H1 (cell line): ENCODE results near the gene MRAP. TPM values are rescaled to one million over a fixed set of nuclear protein-coding genes. Genes with fewer than 3 reads are reported as not detected.

Experiments
- ATF2 ChIP-seq: IDR thresholded peaks from 2 replicates; pipeline ENCODE4 v1.6.1; 2012; ENCODE audit warnings: low read length, inconsistent platforms
- CBX8 ChIP-seq: fragments of 300-800, 300-1000 bp; sonication (generic); IDR thresholded peaks from 2 replicates; pipeline ENCODE4 v1.7.1; 2016; ENCODE audit warnings: low read depth, low read length, borderline replicate concordance
- CREB1 ChIP-seq: IDR thresholded peaks from 2 replicates; pipeline ENCODE4 v1.6.1; 2012; ENCODE audit warnings: inconsistent platforms
- CTBP2 ChIP-seq: IDR thresholded peaks from 2 replicates; pipeline ENCODE4 v1.7.0; 2011; ENCODE audit warnings: borderline replicate concordance, mild to moderate bottlenecking, moderate library complexity, mixed read lengths, low read length; ENCODE audit not compliant: insufficient read depth, insufficient read length
- EGR1 ChIP-seq: IDR thresholded peaks from 2 replicates; pipeline ENCODE4 v1.6.1; 2011; ENCODE audit warnings: low read depth, low read length, borderline replicate concordance
- GTF2F1 ChIP-seq: IDR thresholded peaks from 2 replicates; pipeline ENCODE4 v1.6.1; 2012; ENCODE audit warnings: low read depth, low read length, improper control_type of control experiment, borderline replicate concordance
- HDAC2 ChIP-seq, 2 experiments: fragments of 300-600 bp in 1 of 2; sonication (generic) in 1 of 2; IDR thresholded peaks; 2 replicates each; pipeline ENCODE4 v1.6.1; 2011 to 2012; ENCODE audit warnings: low read depth in 2 of 2, low read length in 2 of 2, mild to moderate bottlenecking in 2 of 2, moderate library complexity in 2 of 2, borderline replicate concordance in 1 of 2, inconsistent platforms in 1 of 2
- HDAC6 ChIP-seq: IDR thresholded peaks from one replicate; pipeline ENCODE4 v1.7.1; 2012; ENCODE audit warnings: low read depth, mild to moderate bottlenecking, inconsistent platforms, low read length, moderate library complexity
- JUN ChIP-seq: IDR thresholded peaks from 2 replicates; pipeline ENCODE4 v1.6.1; 2011; ENCODE audit warnings: low read depth, mild to moderate bottlenecking, improper control_type of control experiment, low read length
- JUND ChIP-seq: IDR thresholded peaks from 2 replicates; pipeline ENCODE4 v1.6.1; 2011; ENCODE audit warnings: mild to moderate bottlenecking, improper control_type of control experiment, low read length
- KDM4A ChIP-seq: IDR thresholded peaks from one replicate; pipeline ENCODE4 v1.7.1; 2012; ENCODE audit warnings: low read depth, mild to moderate bottlenecking, moderate library complexity, low read length, inconsistent platforms; ENCODE audit not compliant: severe bottlenecking
- MAFK ChIP-seq: IDR thresholded peaks from 2 replicates; pipeline ENCODE4 v1.6.1; 2012; ENCODE audit warnings: low read depth, mild to moderate bottlenecking, improper control_type of control experiment, low read length
- POLR2AphosphoS5 ChIP-seq: IDR thresholded peaks from 2 replicates; pipeline ENCODE4 v1.6.1; 2011; ENCODE audit warnings: low read depth, low read length
- RNF2 ChIP-seq: fragments of 200-900, 300-1000 bp; sonication (generic); IDR thresholded peaks from 2 replicates; pipeline ENCODE4 v1.7.1; 2016; ENCODE audit warnings: borderline replicate concordance, low read depth, mild to moderate bottlenecking, antibody characterized with exemption, low read length; ENCODE audit not compliant: poor library complexity, severe bottlenecking; ENCODE audit errors: missing control alignments
- RXRA ChIP-seq: IDR thresholded peaks from 2 replicates; pipeline ENCODE4 v1.6.1; 2011; ENCODE audit warnings: low read depth, mild to moderate bottlenecking, low read length, moderate library complexity; ENCODE audit not compliant: insufficient read depth
- SIN3A ChIP-seq, 2 experiments: IDR thresholded peaks in 1 of 2; conservative IDR thresholded peaks in 1 of 2; 2 replicates each; pipeline ENCODE4 v1.6.1; 2011 to 2012; ENCODE audit warnings: low read length in 2 of 2, improper control_type of control experiment in 1 of 2, low read depth in 1 of 2, mild to moderate bottlenecking in 1 of 2
- SIX5 ChIP-seq: IDR thresholded peaks from 2 replicates; pipeline ENCODE4 v1.6.1; 2011; ENCODE audit warnings: mild to moderate bottlenecking, low read depth, low read length
- TBP ChIP-seq: IDR thresholded peaks from 2 replicates; pipeline ENCODE4 v1.6.1; 2011; ENCODE audit warnings: low read depth, low read length, improper control_type of control experiment
- TCF12 ChIP-seq: IDR thresholded peaks from 2 replicates; pipeline ENCODE4 v1.6.1; 2011; ENCODE audit warnings: low read depth, mild to moderate bottlenecking, low read length
- TEAD4 ChIP-seq: IDR thresholded peaks from 2 replicates; pipeline ENCODE4 v1.6.1; 2012; ENCODE audit warnings: low read depth, low read length, inconsistent platforms, mixed read lengths
- polyA plus RNA-seq, 7 experiments: library from polyadenylated mRNA; depleted of rRNA in 3 of 7; stranded (reverse) in 5 of 7; unstranded in 2 of 7; fragments of >200 nt in 5 of 7; fragments of 200-250 nt in 2 of 7; gene quantifications; 1 replicate in 5 of 7; 2 replicates in 1 of 7; 4 replicates in 1 of 7; pipeline versions ENCODE4 v1.2.1 to v1.2.3, GENCODE V29; 2011 to 2013; ENCODE audit warnings: missing spikeins in 2 of 7, mixed read lengths in 2 of 7
- total RNA-seq: library from RNA; stranded (reverse); fragmentation: NEBNext Ultra II Directional; extraction: Animal tissue kit (Norgen Biotek cat#: 25700); gene quantifications from 2 replicates; pipeline ENCODE4 v1.2.1, GENCODE V29; 2021
- TF ChIP-seq, protein P1 (sequence below): IDR thresholded peaks from 2 replicates; pipeline ENCODE4 v1.6.1; 2011; ENCODE audit warnings: low read depth, mild to moderate bottlenecking, low read length; ENCODE audit not compliant: insufficient read depth

Gene MRAP
- total and polyA plus RNA-seq, 2 of the 8 experiments (the other 6 are each of a cell fraction or from before 2014, with no cell fraction given) = not detected

DNA sequence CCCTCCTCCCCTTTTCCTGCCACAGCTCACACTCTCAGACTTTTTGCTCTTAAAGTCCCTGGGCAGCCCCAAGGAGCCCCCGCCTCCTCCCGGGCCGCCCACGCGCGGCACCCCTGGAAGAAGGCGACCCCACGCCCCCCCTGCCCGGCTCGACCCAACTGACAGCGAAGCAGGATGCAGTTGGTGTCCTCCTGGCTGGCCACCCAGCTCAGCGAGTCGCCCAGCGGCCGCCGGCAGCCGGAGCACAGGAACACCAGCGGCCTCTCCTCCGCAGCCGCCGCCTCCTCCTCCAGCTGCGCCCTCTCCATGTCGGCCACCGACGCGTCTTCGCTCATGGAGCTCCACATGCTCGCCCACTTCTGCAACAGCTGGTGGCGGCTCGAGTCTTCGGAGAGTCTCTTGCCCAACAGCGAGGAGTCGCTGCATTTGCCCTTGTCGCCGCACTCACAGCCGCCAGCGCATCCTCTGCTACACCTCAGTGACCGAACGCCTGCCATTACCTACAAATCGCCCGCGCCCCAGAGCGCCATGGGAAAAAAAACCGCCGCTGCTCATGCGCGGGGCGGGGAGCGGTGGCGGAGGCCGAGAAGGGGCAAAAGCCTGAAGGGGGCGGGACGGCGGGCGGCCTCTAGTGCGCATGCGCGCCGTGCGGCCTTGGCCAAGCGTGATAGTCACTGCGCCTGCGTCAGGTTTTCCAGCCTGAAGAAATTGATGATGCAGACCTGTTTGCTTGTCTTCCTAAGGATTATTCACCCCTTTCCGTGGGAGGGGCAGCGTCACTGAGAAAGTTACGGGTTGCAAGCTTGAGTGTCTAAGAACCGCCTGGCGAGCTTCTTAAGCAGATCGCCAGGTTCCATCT lies 19.9 kb upstream of the MRAP start, which contains the start of gene MIS18A (continued):
- TF ChIP-seq SIN3A (conservative IDR thresholded peaks at IDR 0.05 in 1 of 2, IDR thresholded peaks at IDR 0.05 in 1 of 2; ENCODE audit: low read depth in 1 of 2, low read length in 2 of 2) (peak; percentile 10 to 92; a peak in 3 of 4 replicates), SIX5 (no peak), JUN (no peak), POLR2AphosphoS5 (0 out of 2 replicates have a peak, but pooled peaks have one; percentile 57), RXRA (no peak), JUND (no peak), CTBP2 (no peak), KDM4A (peak; percentile 87), TBP (peak; percentile 52; the same call in 1 of the 2 replicates), ATF2 (no peak), MAFK (no peak), RNF2 (no peak), TCF12 (no peak), EGR1 (peak; percentile 34; the same call in 1 of the 2 replicates), HDAC6 (no peak), CBX8 (no peak), HDAC2 (IDR thresholded peaks at IDR 0.05; ENCODE audit: borderline replicate concordance in 1 of 2, low read depth in 2 of 2, low read length in 2 of 2) (peak in 1 of 2 experiments; percentile 98; a peak in 2 of 4 replicates), GTF2F1 (no peak), CREB1 (no peak), TEAD4 (no peak)
- TF ChIP-seq, protein P1, sequence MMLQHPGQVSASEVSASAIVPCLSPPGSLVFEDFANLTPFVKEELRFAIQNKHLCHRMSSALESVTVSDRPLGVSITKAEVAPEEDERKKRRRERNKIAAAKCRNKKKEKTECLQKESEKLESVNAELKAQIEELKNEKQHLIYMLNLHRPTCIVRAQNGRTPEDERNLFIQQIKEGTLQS = peak; percentile 10; the same call in 1 of the 2 replicates
